SIG-M5 treated with dmso at 0.1 percent for 504 hours (cell line): Measurements from ENCODE around the gene FAM184A.
A peak's percentile ranks its signal among the peaks of the same experiment; 100 is the strongest.
"Not testable (repeated sequence)": the region's sequence is repeated elsewhere in the genome, so short reads cannot be mapped to it uniquely, and the experiment has no call there.

ENCODE experiments used
- DNase-seq: peaks from one replicate; lab custom pipeline; 2025; ENCODE audit not compliant: unreplicated experiment; lab: John Stamatoyannopoulos, UW

FAM184A gene

GRCh38 chr6:119020597-119021561 lies 57.6 kb downstream of the FAM184A start:
- peak; percentile 3 for DNase-seq

- DNase-seq = not testable (repeated sequence)
Measured at GRCh38 chr6:119015165-119015564, 63.3 kb downstream of the FAM184A start.

- no peak for DNase-seq
Measured at GRCh38 chr6:119012521-119012920, 65.9 kb downstream of the FAM184A start.

GRCh38 chr6:119009266-119009665 lies 69.2 kb downstream of the FAM184A start:
- DNase-seq = not testable (repeated sequence)

GRCh38 chr6:119006974-119007373 lies 71.5 kb downstream of the FAM184A start:
- DNase-seq = no peak

GRCh38 chr6:119002069-119002468 lies 76.4 kb downstream of the FAM184A start:
- no peak for DNase-seq

GRCh38 chr6:118999494-119000040 lies 78.9 kb downstream of the FAM184A start:
- no peak for DNase-seq

- not testable (repeated sequence) for DNase-seq
Measured at GRCh38 chr6:118997426-118997825, 81.0 kb downstream of the FAM184A start.

GRCh38 chr6:118996289-118996820 lies 82.1 kb downstream of the FAM184A start:
- no peak for DNase-seq

GRCh38 chr6:118993803-118994251 lies 84.6 kb downstream of the FAM184A start:
- DNase-seq = no peak

- no peak for DNase-seq
Measured at GRCh38 chr6:118993358-118993757, 85.1 kb downstream of the FAM184A start.

- no peak for DNase-seq
Measured at GRCh38 chr6:118992186-118992795, 86.2 kb downstream of the FAM184A start.

GRCh38 chr6:118986312-118986711 lies 92.2 kb downstream of the FAM184A start:
- DNase-seq = no peak

GRCh38 chr6:118985123-118985830 lies 93.2 kb downstream of the FAM184A start:
- no peak for DNase-seq

- DNase-seq = no peak
Measured at GRCh38 chr6:118984342-118984741, 94.1 kb downstream of the FAM184A start.

GRCh38 chr6:118982575-118982911 lies 95.9 kb downstream of the FAM184A start:
- DNase-seq = no peak

- DNase-seq = no peak
Measured at GRCh38 chr6:118981884-118982574, 96.4 kb downstream of the FAM184A start.

- peak; percentile 55 for DNase-seq
Measured at GRCh38 chr6:118980063-118980462, 98.4 kb downstream of the FAM184A start.

GRCh38 chr6:118974790-118975189 lies 103.7 kb downstream of the FAM184A start:
- DNase-seq = no peak

GRCh38 chr6:118971682-118972081 lies 106.8 kb downstream of the FAM184A start:
- no peak for DNase-seq
